ENCODE measurements around the gene SLC18A2.
A peak's percentile ranks its signal among the peaks of the same experiment; 100 is the strongest.

Gene SLC18A2

DNA sequence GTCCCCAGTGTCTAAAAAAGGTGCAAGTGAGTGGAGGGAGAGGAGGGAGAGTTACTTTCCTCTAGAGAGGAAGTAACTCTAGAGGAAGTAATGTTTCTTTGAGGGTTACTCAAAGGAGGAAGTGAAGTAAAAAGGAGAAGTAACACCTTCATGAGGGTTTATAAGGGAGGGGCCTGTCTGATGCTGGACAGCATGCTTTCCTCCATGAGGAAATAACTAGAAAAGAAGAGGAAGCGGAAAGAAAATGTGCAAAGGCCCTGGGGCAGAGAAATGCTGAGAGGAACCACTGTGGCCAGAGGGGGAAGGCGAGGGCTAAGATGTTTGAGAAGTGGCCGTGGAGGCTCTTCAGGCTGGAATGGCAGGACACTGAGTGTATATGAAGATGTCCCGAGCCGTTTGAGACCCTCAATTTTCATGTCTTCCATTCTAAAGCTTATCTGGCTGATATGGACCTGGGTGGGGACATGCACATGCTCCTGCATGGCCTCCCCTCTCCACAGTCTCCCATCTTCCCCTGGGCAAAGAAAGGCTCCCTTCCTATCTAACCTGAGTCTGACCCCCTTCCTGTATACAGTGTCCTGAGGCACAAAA is 3.4 kb upstream of the SLC18A2 start:
- DNase-seq (ENCODE audit: low read depth, low spot score): no peak

DNA sequence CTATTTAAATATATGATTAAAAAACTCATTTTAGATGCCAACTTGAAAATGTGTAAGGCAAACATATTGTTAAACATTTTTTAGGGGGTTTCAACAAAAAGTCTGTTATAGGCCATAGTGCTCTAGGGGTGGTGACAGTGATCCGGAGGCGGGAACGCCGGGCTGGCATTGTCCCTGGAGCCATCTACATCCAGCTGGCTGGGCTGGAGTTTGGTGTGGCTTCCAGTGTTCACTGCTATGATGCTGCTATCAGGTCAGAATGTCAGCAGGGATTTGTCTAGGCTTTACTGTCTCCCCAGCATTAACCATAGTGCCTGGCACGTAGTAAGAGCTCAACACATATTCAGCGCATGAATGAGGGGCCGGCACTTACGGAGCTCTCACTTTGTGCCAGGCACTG is 1.9 kb upstream of the SLC18A2 start:
- DNase-seq (ENCODE audit: low read depth, low spot score): no peak

GRCh38 chr10:117239721-117240620 is 943 bp upstream of the SLC18A2 start:
- DNase-seq (ENCODE audit: low read depth, low spot score): no peak

DNA sequence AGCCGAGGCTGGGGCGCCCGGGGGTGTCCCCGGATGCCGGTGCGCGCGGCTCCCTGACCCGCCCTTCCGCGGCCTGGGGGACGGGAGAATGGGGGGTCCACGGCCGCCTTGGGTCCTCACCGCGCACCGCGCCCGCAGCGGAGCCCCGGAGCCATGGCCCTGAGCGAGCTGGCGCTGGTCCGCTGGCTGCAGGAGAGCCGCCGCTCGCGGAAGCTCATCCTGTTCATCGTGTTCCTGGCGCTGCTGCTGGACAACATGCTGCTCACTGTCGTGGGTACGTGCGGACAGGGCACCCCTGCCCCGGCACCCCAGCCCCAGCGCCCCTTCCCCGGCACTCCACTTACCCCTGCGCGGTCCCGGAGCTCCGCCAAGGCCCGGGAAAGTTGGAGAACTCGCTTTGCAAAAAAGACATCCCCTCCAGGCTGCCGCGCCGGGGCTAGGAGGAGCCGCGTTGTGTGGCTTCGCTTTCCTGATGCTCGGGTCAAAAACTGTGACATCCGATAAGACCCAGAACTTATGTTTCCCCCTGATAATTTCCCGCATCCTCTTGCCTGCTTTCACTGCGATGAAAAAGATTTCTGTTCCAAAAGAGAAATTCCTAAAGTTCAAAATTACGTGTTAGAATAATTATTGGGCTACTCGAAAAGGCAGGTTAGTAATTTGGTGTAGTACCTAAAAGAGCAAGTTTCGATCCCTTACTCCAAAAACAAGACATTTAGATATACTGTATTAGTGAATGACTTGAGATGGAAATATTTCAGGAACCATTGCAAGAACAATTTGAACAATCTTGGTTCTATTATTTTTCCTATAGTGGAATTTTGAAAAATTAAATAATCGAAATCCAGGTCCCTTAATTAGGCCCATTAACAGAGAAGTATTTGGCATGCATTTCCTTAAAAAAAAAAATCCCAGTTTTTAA is 888 bp downstream of the SLC18A2 start:
- DNase-seq (ENCODE audit: low read depth, low spot score): no peak

- DNase-seq (ENCODE audit: low read depth, low spot score): no peak
These were observed 1.5 kb downstream of the SLC18A2 start for GRCh38 chr10:117242463-117242832.

DNA sequence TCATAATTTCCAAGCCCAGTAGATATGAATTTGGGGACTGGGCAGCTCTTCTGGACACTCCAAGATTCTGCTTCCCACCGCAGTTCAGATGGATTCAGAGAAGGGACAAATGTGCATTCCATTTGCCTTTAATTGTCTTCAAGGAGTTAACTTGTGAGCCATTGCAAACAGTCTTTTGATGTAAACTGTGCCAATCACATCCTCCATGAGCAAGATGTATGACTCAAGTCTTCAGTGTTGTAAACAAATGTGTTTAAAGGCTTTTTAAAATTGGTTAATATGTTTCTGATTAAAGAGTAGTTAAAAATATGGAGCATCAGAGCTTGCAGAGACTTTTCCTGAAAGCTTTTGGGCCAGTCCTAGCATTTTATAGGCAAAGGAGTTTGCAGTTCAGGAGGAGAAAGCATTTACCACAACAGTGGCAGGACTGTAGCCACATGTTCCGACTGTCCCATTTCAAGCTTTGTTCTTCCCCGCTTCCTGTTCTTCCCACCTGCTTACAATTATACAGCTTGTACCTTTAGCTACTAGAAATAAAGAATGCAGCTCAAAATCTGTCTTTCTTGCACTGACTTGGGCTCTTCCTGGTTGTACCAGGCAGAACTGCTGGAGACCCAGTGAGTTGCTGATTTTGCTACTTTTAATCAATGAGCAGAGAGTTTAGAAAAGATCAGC is 6.2 kb downstream of the SLC18A2 start:
- DNase-seq (ENCODE audit: low read depth, low spot score): no peak

- DNase-seq (ENCODE audit: low read depth, low spot score): no peak
These were observed 8.0 kb downstream of the SLC18A2 start for GRCh38 chr10:117248750-117249465.

DNA sequence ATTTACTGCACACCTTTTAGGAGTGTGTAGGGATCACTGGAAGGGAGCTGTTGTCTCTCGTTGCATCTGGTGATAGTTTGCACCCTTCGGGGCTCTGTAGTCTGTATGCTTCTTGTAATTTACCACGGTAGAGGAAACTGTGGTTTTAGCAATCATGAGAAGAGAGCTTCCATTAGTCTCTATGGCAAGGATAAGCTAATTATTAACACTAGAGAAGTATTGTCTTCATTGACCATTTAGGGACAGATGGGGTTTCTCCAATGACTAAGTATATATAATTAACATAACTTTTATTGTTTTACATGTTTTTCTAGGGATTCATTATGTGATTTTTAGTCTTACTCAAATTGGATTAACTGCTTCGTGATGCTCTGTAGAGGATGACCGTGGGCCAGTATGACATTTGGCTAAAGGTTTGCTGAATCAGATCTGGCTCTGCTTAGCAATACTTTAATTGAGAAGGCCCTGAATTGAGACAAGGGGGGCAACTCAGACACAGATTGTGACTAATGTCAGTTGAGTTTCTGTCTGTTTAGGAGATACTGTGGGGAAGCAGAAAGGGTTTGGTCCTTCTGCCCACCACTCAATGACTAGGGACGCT is 8.7 kb downstream of the SLC18A2 start:
- no peak for DNase-seq (ENCODE audit: low read depth, low spot score)

GRCh38 chr10:117250411-117250810 is 9.5 kb downstream of the SLC18A2 start:
- DNase-seq (ENCODE audit: low read depth, low spot score): no peak

- DNase-seq (ENCODE audit: low read depth, low spot score): peak; percentile 53
These were observed 13.0 kb downstream of the SLC18A2 start for GRCh38 chr10:117253908-117254307.

DNA sequence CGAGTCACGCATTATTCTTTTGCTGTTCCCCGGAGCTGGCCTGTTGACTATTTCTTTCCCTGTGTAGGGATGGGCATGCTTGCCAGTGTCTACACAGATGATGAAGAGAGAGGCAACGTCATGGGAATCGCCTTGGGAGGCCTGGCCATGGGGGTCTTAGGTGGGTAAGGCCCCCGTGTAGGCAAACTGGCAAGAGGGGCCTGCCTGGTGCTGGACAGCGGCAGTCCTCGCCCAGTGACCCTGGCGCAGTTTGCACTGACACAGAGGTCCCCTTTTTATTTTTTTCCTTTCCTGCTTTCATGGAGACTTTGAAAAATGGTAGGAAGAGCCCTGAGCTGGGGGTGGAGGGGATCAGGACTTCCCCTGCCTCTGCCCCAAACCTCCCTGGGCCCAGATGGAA is 13.4 kb downstream of the SLC18A2 start:
- DNase-seq (ENCODE audit: low read depth, low spot score): no peak

DNA sequence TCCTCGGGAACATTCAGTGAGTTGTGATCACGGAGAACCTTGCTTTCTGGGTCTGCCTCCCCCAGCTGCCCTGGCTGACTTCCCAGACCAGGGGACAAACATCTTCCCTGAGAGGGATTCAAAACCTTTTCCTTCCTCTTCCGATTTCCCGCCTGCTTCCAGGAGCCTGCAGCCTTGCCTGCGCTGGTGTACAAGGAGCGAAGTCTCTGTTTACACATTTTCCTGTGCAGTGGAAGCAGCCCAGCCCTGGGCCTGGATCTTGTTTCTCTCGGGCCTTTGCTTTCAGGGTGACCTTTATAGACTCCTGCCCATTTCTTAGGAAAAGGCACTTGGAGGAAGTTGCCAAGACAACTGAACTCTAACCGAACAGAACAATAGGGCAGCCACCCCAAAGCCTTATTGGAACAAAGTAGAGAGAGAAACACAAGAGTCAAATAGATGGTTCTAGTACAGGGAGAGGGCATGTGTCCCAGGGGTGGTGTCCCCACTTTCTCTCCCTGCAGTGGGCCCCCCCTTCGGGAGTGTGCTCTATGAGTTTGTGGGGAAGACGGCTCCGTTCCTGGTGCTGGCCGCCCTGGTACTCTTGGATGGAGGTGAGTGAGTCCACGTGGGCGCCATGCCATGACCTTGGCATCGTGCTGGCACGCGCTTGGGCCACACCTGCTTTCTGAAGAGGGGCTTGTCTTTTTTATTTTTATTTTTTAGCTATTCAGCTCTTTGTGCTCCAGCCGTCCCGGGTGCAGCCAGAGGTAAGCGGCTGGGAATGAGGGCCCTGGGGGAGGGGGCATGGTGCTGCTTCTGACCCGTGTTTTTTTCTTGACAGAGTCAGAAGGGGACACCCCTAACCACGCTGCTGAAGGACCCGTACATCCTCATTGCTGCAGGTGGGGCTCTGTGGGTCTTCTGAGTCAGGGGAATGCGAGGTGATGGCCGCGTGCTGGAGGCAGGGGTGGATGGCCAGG is 14.1 kb downstream of the SLC18A2 start:
- no peak for DNase-seq (ENCODE audit: low read depth, low spot score)

GRCh38 chr10:117255835-117256460 is 15.0 kb downstream of the SLC18A2 start:
- no peak for DNase-seq (ENCODE audit: low read depth, low spot score)

GRCh38 chr10:117256910-117257309 is 16.0 kb downstream of the SLC18A2 start:
- DNase-seq (ENCODE audit: low read depth, low spot score): no peak

DNA sequence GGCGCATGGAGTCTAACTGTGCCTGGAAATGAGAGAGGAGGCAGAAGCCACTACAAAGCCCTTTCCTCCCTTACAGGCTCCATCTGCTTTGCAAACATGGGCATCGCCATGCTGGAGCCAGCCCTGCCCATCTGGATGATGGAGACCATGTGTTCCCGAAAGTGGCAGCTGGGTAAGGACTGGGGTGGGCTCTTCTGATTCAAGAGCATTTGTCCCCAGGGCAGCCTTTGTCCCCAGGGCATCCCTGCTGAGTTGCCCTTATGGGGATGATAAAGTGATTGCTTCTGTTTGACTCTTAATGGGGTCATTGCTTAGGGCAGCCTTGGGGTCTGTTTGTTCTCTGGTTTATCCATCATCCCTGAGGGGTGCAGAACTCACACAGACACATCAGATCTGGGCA is 16.8 kb downstream of the SLC18A2 start:
- peak; percentile 14 for DNase-seq (ENCODE audit: low read depth, low spot score)

DNA sequence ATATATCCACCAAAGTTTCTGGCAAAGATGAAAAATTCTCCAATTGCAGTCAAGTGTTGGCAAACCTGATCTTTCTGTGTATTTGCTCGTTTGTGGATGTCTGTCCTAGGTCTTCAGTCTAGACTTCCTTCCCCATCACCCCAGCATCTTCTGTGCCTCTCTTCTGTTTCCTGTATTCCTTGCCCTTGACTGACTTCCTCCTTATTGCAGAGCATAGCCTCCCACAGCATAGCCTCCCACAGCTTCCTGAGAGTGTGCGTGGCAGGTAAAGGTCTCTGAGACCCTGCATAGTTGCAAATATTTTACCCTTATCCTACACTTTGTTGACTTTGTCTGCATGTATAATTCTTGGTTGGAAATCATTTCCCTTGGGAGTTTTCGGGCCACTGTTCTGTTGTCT is 18.4 kb downstream of the SLC18A2 start:
- no peak for DNase-seq (ENCODE audit: low read depth, low spot score)

GRCh38 chr10:117260084-117260483 is 19.2 kb downstream of the SLC18A2 start:
- DNase-seq (ENCODE audit: low read depth, low spot score): peak; percentile 18

GRCh38 chr10:117261501-117261900 is 20.6 kb downstream of the SLC18A2 start:
- DNase-seq (ENCODE audit: low read depth, low spot score): no peak
